IPS-15b (cell line): ENCODE results near the gene METTL8.
"Not testable (repeated sequence)": the region's sequence is repeated elsewhere in the genome, so short reads cannot be mapped to it uniquely, and the experiment has no call there.

Experiments used
- H3K27me3 ChIP-seq: one replicate; pipeline ENCODE4 v1.6.1; 2013; ENCODE audit warnings: low read length; ENCODE audit not compliant: control insufficient read depth, insufficient read depth
- H3K36me3 ChIP-seq: one replicate; pipeline ENCODE4 v1.6.1; 2013; ENCODE audit warnings: low read length; ENCODE audit not compliant: control insufficient read depth, insufficient read depth
- H3K4me1 ChIP-seq: one replicate; pipeline ENCODE4 v1.6.1; 2013; ENCODE audit warnings: mild to moderate bottlenecking, low read length; ENCODE audit not compliant: control insufficient read depth, insufficient read depth
- H3K4me3 ChIP-seq: one replicate; pipeline ENCODE4 v1.5.1; 2013; ENCODE audit warnings: low read depth, low read length
- H3K9ac ChIP-seq: one replicate; pipeline ENCODE4 v1.6.1; 2013; ENCODE audit warnings: low read depth, mild to moderate bottlenecking, low read length
- H3K9me3 ChIP-seq: one replicate; pipeline ENCODE4 v1.6.1; 2013; ENCODE audit warnings: mild to moderate bottlenecking, low read length; ENCODE audit not compliant: control insufficient read depth, insufficient read depth

The METTL8 gene

DNA sequence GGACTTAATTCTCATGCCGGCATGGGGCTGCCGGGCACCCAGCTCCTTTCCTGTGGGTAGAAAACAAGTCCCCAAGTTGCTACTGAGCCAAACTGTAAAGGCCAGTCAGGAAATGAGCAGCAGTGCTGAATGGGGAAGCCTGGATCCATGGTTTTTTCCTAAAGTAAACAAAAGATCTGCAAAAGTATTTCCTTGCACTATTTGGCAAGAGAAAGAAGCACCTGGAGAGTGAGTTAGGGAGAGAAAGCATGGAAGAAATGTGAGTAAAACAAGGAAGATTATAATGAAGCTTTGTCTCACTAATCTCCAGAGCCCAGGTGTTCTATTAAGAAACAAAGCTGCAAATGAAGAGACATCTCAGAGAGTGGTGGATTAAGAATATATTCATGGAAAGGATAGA lies 117.6 kb downstream of the METTL8 start:
- H3K4me1 ChIP-seq = peaks cover 52% of the 10 kb centered on the region
- peaks cover 12% of the 10 kb centered on the region for H3K9me3 ChIP-seq
- H3K27me3 ChIP-seq = no peaks in the 10 kb centered on the region
- no peak overlapping the region for H3K9ac ChIP-seq
- H3K36me3 ChIP-seq = no peaks in the 10 kb centered on the region
- no peak overlapping the region for H3K4me3 ChIP-seq

DNA sequence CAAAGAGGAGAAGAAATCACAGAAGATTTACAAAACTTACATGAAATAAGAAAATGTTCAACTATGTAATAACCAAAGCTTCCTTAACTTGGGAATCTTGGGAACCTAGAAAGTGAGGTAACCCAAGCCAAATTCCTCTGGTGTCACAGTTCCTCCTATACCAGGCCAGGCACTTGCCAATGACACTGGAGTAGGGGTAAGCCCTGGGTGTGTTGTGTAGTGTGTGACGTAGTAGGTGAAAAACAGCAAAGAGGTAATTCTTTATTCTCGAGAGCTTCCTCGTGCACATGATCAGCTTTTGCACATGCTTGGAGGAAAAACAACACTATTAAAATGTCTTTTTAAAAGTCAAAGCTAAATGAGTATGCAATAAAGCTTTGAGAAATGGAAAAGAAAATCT lies 118.0 kb downstream of the METTL8 start:
- Histone ChIP-seq H3K4me3 (no peak overlapping the region), H3K9ac (no peak overlapping the region), H3K9me3 (peaks cover 12% of the 10 kb centered on the region), H3K27me3 (no peaks in the 10 kb centered on the region), H3K36me3 (no peaks in the 10 kb centered on the region), H3K4me1 (peaks cover 50% of the 10 kb centered on the region)

DNA sequence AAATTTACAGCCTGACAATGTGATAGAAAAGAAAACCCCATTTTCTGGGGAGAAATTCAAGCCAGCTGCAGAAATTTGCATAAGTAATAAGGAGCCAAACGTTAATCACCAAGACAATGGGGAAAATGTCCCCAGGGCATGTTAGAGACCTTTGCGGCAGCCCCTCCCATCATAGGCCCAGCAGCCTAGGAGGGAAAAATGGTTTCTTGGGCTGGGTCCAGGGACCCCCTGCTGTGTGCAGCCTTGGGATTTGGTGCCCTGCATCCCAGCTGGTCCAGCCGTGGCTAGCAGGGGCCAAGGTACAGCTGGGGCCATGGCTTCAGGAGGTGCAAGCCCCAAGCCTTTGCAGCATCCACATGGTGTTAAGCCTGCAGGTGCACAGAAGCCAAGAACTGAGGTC lies 121.6 kb downstream of the METTL8 start:
- peaks cover 12% of the 10 kb centered on the region for H3K9me3 ChIP-seq
- H3K4me1 ChIP-seq = peaks cover 18% of the 10 kb centered on the region
- H3K27me3 ChIP-seq, H3K4me3 ChIP-seq, H3K36me3 ChIP-seq, H3K9ac ChIP-seq: not testable (repeated sequence)

DNA sequence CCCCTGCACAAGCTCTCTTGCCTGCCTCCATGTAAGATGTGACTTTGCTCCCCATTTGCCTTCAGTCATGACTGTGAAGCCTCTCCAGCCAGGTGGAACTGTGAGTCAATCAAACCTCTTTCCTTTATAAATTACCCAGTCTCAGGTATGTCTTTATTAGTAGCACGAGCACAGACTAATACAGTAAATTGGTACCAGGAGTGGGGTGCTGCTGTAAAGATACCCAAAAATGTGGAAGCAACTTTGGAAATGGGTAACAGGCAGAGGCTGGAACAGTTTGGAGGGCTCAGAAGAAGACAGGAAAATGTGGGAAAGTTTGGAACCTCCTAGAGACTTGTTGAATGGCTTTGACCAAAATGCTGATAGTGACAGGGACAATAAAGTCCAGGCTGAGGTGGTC lies 122.2 kb downstream of the METTL8 start:
- not testable (repeated sequence) for H3K27me3 ChIP-seq, H3K4me3 ChIP-seq

DNA sequence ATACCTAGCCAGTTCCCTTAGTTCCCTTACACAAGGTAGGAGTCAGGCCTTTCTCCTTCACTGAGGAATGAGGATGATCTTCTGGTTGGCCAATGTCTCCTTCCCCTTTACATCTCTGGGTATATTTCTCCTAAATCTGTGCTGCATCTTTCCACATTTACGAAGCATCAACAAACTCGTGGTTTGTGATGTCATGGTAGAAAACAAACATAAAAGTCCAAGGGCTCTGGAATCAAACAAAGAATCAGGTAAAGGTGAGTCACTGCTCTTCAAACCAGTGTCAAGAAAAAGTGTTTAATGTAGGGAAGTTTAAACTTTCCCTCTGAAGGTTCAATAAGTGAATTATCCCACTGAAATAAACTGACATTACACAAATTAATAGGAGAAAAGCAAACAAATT lies 122.9 kb downstream of the METTL8 start:
- Histone ChIP-seq H3K9me3 (peaks cover 12% of the 10 kb centered on the region), H3K4me3 (no peak overlapping the region), H3K4me1 (peaks cover 10% of the 10 kb centered on the region), H3K9ac (no peak overlapping the region), H3K36me3 (no peaks in the 10 kb centered on the region), H3K27me3 (no peaks in the 10 kb centered on the region)

More for the DNA sequence above, 122.2 kb downstream of the METTL8 start:
- H3K4me1 ChIP-seq = peaks cover 12% of the 10 kb centered on the region
- not testable (repeated sequence) for H3K9ac ChIP-seq, H3K36me3 ChIP-seq
- H3K9me3 ChIP-seq = peaks cover 12% of the 10 kb centered on the region

DNA sequence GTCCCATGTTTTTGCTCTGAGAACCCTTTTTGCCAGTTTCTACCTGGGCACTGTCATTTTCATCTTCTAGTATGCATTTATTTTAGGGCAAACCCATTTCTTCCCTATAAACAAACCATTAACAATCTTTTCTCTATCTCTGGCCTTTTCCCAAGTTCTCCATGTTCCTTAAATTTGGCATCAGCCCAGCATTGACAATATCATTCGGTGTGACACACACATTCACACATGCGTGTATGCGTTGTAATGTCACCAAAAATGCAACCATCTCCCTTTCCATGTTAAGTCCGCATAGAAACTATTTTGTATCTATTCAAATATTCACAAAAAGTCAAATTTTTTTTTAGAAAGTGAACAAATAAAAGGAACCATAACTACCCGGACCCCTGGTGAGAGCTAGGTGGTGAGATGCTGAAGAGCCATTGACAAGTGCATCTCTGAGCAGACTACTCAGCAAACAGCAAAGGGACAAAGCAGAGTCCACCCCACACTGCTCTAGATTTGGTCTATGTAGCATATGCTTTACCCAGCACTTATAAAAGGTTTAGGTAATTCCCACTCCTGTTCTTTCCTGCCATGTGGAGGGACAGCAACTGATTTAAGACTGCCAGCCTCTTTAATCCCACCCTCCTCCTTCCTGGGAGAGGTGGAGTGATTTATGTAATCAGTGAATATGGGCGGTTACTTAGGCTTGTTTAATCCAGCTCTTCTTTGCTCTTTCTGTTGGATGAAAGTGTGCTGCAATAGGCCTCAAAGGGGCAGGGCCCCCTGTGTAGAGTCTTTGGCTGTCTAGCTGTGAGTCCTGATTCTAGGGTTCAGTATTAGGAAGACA lies 124.1 kb downstream of the METTL8 start:
- no peaks in the 10 kb centered on the region for H3K36me3 ChIP-seq
- no peaks in the 10 kb centered on the region for H3K27me3 ChIP-seq
- H3K9ac ChIP-seq = no peak overlapping the region
- no peak overlapping the region for H3K4me3 ChIP-seq
- H3K4me1 ChIP-seq = peaks cover 3% of the 10 kb centered on the region
- peaks cover 12% of the 10 kb centered on the region for H3K9me3 ChIP-seq

DNA sequence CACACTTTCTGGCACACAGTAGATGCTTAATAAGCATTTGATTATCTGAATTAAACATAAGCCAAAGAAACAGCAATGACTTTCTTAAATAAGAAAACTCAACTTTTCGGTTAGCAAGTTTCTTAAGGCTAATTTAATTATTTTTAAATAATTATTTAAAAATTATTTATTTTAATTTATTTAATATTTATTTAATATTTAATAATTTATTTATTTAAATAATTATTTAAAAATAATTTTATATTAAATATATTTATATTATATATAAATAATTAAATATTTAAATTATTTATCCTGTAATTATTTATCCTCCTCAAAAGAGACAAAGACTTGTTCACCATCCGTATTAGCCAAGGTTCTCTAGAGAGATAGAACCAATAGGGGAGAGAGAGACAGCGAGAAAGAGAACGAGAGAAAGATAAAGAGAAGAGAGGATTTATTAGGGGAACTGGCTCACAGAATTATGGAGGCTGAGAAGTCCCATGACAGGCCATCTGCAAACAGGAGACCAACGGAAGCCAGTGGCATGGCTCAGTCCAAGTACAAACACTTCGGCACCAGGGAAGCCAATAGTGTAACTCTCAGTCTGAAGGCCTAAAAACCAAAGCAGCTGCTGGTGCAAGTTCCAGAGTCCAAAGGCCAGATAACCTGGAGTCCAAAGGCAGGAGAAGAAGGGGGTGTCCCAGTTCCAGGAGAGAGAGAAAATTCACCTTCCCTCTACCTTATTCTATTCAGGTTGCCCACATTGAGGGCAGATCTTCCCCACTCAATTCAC lies 125.3 kb downstream of the METTL8 start:
- Histone ChIP-seq H3K27me3 (no peaks in the 10 kb centered on the region), H3K9ac (no peak overlapping the region), H3K9me3 (peaks cover 12% of the 10 kb centered on the region), H3K4me3 (no peak overlapping the region), H3K4me1 (no peaks in the 10 kb centered on the region), H3K36me3 (no peaks in the 10 kb centered on the region)

DNA sequence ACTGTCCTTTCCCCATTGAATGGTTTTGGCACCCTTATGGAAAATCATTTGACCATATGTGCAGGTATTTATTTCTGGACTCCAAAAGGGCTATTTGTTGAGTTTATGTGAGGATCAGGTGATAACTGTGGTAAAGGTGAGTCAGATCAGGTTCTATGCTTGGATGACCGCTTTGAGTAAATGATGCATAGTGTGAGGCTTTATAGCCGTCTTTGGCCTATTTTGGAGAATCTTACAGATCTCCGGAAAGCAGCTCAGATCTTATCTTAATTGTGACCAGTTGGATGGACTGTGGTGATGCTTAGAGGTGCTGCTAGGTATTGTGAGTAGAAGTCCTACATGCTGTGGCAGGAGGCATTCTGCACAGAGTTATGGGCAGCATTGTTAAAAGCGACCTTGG lies 126.2 kb downstream of the METTL8 start:
- Histone ChIP-seq H3K4me3 (no peak overlapping the region), H3K9ac (no peak overlapping the region), H3K27me3 (no peaks in the 10 kb centered on the region), H3K9me3 (peaks cover 9% of the 10 kb centered on the region), H3K36me3 (no peaks in the 10 kb centered on the region), H3K4me1 (no peaks in the 10 kb centered on the region)

DNA sequence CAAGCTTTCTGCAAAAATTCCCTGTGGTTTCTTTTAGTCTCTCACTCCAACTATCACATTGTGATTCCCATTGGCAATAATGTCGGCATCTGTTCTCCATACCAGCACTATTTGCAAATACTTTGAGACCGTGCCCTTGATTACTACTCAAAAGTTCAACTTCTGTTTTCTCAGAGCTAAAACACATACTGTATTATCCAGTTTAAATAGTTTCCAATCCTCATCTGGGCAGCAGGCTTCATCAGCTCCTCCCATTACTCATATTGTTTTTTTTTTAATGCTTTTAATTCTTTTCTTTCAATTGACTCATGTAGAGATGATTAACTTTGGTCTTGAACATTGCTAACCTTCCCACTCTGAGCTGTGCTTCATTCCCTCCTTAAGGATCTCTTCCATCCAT lies 135.8 kb downstream of the METTL8 start:
- H3K9ac ChIP-seq = no peak overlapping the region
- H3K27me3 ChIP-seq = no peaks in the 10 kb centered on the region
- no peaks in the 10 kb centered on the region for H3K36me3 ChIP-seq
- H3K4me1 ChIP-seq = peaks cover 6% of the 10 kb centered on the region
- H3K9me3 ChIP-seq = no peaks in the 10 kb centered on the region
- H3K4me3 ChIP-seq = no peak overlapping the region

DNA sequence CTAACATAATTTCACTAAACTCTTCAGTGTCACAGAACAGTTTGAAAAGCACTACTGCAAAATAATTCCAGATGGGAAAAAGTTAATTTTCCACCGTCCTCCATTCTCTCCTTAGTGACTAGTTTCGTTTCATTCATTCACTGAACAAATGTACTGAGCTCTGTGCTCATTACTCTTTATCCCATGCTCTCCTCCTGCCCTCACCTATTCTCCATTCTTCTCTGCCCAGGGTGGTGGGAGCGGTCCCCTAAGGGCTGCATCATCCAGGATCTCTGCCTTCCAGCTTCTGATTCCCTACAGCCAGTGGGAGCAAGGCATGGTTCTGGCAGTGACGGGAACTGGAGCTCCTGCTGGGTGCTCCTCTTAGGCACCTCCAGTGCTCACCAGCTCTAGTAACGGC lies 139.2 kb downstream of the METTL8 start:
- H3K36me3 ChIP-seq = no peaks in the 10 kb centered on the region
- no peaks in the 10 kb centered on the region for H3K27me3 ChIP-seq
- no peaks in the 10 kb centered on the region for H3K9me3 ChIP-seq
- peaks cover 6% of the 10 kb centered on the region for H3K4me1 ChIP-seq
- no peak overlapping the region for H3K9ac ChIP-seq
- no peak overlapping the region for H3K4me3 ChIP-seq

DNA sequence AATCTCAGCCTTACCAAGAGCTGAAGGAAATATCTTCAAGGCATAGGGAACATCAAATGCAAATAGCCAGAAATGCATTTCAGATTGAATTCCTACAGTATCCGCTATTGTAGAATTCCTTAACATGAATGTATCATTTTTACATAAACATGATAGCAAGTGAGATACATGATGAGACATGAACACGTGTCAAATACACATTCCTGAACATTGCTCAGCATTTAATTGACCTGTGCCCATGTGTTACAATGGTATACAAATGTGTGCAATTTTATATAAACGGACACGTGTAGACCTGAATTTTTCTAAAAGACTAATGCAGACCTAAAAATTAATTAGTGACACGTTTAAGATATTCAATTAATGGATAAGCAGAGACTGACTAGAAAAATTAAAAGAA lies 140.1 kb downstream of the METTL8 start:
- Histone ChIP-seq H3K9ac (no peak overlapping the region), H3K27me3 (no peaks in the 10 kb centered on the region)

DNA sequence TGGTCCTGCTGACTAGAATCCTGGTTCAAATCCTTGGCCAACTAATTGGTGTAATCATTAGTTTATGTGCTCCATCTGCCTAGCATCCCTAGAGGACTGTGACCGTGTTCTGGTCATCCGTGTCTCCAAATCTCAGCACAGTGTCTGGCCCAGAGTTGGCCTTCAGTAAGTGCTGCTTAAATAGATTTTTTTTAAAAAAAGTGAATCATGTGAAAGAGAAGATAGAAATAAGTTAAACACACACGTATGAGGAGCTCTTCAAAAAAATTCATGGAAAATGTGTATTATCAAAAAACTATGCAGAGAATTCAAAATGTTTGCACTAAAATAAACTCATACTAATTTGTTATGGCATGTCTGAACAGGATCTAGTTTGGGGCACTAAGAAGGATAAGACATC lies 143.8 kb downstream of the METTL8 start:
- Histone ChIP-seq H3K9ac (no peak overlapping the region), H3K9me3 (no peaks in the 10 kb centered on the region), H3K4me3 (no peak overlapping the region), H3K4me1 (peaks cover 8% of the 10 kb centered on the region), H3K27me3 (no peaks in the 10 kb centered on the region), H3K36me3 (no peaks in the 10 kb centered on the region)

More for the DNA sequence above, 140.1 kb downstream of the METTL8 start:
- Histone ChIP-seq H3K36me3 (no peaks in the 10 kb centered on the region), H3K4me1 (peaks cover 6% of the 10 kb centered on the region), H3K4me3 (no peak overlapping the region), H3K9me3 (no peaks in the 10 kb centered on the region)
